Activated effector memory CD4-positive, alpha-beta T cell treated with Interleukin-2 at 50 U/mL for 16 hours (primary cell): ENCODE results near the gene HERC3.

ENCODE experiments used
- DNase-seq: peaks from one replicate; pipeline ENCODE4 v3.0.0-alpha.2; 2020

Gene HERC3

GRCh38 chr4:88751258-88752075 lies 159.2 kb downstream of the HERC3 start:
- no peak for DNase-seq

DNA sequence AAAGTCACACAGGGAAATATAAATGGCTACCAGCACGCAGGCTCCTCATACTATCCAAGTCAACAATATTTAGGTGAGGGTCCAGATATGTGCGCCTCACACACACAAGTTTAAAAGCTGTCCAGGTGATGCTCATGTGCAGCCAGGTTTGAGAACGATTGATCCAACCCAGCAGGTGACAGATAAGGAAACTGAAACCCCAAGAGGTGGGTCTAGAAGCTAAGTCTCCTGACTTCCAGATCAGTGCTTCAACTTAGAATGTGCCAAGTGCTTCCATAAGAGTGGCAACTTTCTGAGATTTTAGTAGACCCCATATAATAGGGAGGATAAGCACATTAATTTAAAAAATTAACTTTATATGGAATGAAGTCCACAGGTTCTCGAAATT lies 159.8 kb downstream of the HERC3 start:
- DNase-seq: no peak

DNA sequence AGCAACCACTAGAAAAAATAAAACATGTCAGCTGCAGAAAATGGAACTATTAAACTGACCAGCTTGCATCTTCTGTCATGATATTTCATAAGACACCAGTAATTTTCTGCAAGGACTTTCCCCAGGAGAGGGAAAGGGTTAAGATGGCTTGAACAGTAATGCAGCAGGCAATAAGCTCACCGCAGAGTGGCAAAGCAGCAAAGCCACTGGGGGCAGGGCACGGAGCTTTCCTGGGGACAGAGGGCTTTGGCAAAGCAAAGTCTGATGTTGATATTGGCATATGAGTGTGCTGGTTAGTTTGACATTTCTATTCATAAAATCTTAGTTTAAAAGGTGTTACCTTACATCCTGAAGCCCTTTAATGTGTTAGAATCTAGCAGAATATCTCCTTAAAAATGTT lies 160.5 kb downstream of the HERC3 start:
- DNase-seq: no peak

GRCh38 chr4:88753658-88754571 lies 161.6 kb downstream of the HERC3 start:
- no peak for DNase-seq

- no peak for DNase-seq
These were observed 162.5 kb downstream of the HERC3 start for GRCh38 chr4:88754796-88755195.

GRCh38 chr4:88755454-88755853 lies 163.2 kb downstream of the HERC3 start:
- DNase-seq: no peak

DNA sequence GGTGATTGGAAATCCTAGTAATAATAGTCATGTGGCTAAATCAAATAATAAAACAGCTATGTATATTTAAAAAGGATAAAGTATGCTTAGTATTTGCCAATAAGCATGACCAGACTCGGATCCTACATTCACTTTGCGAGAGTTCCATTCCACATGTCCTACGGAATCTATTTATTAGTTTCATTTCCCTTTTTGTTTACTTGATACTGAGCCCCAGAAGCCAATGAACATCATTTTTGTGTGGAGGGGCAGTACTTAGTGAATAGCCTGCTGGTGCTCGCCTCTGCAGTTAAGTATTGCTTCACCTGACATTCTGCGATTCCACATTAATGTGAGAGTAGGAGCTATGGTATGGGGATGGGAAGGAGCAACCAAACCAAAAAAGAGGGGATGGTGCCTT lies 163.9 kb downstream of the HERC3 start:
- no peak for DNase-seq

DNA sequence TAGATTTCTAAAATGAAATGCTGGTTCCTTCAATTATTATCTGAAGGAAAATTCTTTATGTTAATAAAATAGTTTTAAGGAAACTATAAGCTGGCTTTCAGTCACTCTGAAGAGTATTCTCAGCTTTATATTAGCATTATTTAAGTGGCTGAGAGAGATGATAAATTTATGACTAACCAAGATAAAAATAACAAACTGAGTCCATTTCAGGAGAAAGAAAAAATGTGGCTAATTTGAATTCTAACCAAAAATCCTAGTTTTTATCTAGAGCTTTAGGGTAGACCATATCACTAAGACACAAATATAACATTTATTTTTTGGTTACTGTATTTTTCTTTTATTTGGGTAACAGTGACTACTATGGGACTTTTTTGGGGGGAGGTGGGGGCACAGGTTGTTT lies 164.8 kb downstream of the HERC3 start:
- DNase-seq: no peak

- no peak for DNase-seq
These were observed 165.5 kb downstream of the HERC3 start for GRCh38 chr4:88757776-88758175.
